Parathyroid adenoma (tissue), 2 donors: ENCODE measurements around the gene SAPCD1.

Source experiments
- H2AFZ ChIP-seq: fragments of 300-600 bp; sonication (generic); one replicate; pipeline ENCODE4 v1.7.0; 2017; ENCODE audit warnings: antibody characterized with exemption, mild to moderate bottlenecking
- H3K27ac ChIP-seq: fragments of 300-600 bp; sonication (generic); one replicate; pipeline ENCODE4 v1.7.0; 2017
- H3K27me3 ChIP-seq: fragments of 300-600 bp; sonication (generic); one replicate; pipeline ENCODE4 v1.7.0; 2017; ENCODE audit warnings: low read length; ENCODE audit not compliant: control insufficient read depth, insufficient read depth
- H3K36me3 ChIP-seq: fragments of 300-600 bp; sonication (generic); one replicate; pipeline ENCODE4 v1.7.0; 2017; ENCODE audit warnings: low read length; ENCODE audit not compliant: control insufficient read depth, insufficient read depth
- H3K4me1 ChIP-seq: fragments of 300-600 bp; sonication (generic); one replicate; pipeline ENCODE4 v1.7.0; 2017; ENCODE audit warnings: control low read depth
- H3K4me2 ChIP-seq: fragments of 300-600 bp; sonication (generic); one replicate; pipeline ENCODE4 v1.7.0; 2017; ENCODE audit warnings: low read length
- H3K4me3 ChIP-seq: fragments of 300-600 bp; sonication (generic); one replicate; pipeline ENCODE4 v1.7.0; 2017; ENCODE audit warnings: low read depth, low read length
- H3K79me2 ChIP-seq: fragments of 300-600 bp; sonication (generic); one replicate; pipeline ENCODE4 v1.7.0; 2017; ENCODE audit warnings: control low read depth
- H3K9ac ChIP-seq: fragments of 300-600 bp; sonication (generic); one replicate; pipeline ENCODE4 v1.7.0; 2017; ENCODE audit warnings: mild to moderate bottlenecking
- H3K9me3 ChIP-seq: fragments of 300-600 bp; sonication (generic); one replicate; pipeline ENCODE4 v1.7.0; 2017; ENCODE audit warnings: low read length; ENCODE audit not compliant: control insufficient read depth
- TF ChIP-seq, protein P1 (sequence below): fragments of 300-600 bp; sonication (generic); IDR thresholded peaks from one replicate; pipeline ENCODE4 v1.7.0; 2017; ENCODE audit warnings: antibody characterized with exemption, mild to moderate bottlenecking
- donor health status: primary hyperparathyroidism.

Gene SAPCD1

DNA sequence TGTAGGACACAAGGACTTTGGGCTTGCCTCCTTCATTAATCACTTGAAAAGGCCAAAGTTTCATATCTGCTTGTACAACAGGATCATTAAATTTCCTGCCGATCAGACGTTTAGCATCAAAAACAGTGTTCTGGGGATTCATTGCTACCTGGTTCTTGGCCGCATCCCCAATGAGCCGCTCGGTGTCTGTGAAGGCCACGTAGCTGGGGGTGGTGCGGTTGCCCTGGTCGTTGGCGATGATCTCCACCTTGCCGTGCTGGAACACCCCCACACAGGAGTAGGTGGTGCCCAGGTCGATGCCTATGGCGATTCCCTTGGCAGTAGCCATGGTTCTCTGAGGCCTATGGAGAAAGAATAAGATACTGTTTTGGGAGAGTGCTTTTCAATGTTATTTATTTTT lies 49.2 kb downstream of the SAPCD1 start:
- H3K9me3 ChIP-seq: no peaks in the 10 kb centered on the region
- H3K4me2 ChIP-seq: no peak overlapping the region
- no peak overlapping the region for H3K4me3 ChIP-seq
- TF ChIP-seq, protein P1, sequence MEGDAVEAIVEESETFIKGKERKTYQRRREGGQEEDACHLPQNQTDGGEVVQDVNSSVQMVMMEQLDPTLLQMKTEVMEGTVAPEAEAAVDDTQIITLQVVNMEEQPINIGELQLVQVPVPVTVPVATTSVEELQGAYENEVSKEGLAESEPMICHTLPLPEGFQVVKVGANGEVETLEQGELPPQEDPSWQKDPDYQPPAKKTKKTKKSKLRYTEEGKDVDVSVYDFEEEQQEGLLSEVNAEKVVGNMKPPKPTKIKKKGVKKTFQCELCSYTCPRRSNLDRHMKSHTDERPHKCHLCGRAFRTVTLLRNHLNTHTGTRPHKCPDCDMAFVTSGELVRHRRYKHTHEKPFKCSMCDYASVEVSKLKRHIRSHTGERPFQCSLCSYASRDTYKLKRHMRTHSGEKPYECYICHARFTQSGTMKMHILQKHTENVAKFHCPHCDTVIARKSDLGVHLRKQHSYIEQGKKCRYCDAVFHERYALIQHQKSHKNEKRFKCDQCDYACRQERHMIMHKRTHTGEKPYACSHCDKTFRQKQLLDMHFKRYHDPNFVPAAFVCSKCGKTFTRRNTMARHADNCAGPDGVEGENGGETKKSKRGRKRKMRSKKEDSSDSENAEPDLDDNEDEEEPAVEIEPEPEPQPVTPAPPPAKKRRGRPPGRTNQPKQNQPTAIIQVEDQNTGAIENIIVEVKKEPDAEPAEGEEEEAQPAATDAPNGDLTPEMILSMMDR: no peak
- H2AFZ ChIP-seq: no peak overlapping the region
- H3K27me3 ChIP-seq: no peaks in the 10 kb centered on the region
- H3K9ac ChIP-seq: no peak overlapping the region
- no peaks in the 10 kb centered on the region for H3K36me3 ChIP-seq
- H3K27ac ChIP-seq: no peak overlapping the region
- no peaks in the 10 kb centered on the region for H3K79me2 ChIP-seq
- H3K4me1 ChIP-seq: peaks cover 9% of the 10 kb centered on the region

DNA sequence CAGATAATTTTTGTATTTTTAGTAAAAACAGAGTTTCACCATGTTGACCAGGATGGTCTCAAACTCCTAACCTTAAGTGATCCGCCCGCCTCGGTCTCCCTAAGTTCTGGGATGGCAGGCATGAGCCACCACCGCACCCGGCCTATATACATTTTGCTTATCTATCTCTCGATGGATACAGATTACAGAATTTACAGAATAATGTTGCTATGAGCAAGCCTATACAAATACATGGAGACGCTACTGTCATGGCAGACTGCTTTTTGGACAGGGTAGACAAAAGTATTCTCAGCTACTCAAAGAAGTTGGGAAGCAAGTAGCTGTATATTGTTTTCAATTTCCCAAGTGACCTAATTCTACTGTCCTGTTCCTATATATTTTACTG lies 51.0 kb downstream of the SAPCD1 start:
- H3K9me3 ChIP-seq: no peaks in the 10 kb centered on the region
- H2AFZ ChIP-seq: peak overlapping the region; percentile 93
- peak overlapping the region; percentile 42 for H3K4me3 ChIP-seq
- peak overlapping the region; percentile 76 for H3K4me2 ChIP-seq
- no peaks in the 10 kb centered on the region for H3K27me3 ChIP-seq
- no peaks in the 10 kb centered on the region for H3K36me3 ChIP-seq
- peaks cover 9% of the 10 kb centered on the region for H3K4me1 ChIP-seq
- no peak overlapping the region for H3K9ac ChIP-seq
- H3K27ac ChIP-seq: peak overlapping the region; percentile 88
- TF ChIP-seq, protein P1: no peak
- no peaks in the 10 kb centered on the region for H3K79me2 ChIP-seq
